Measurements from ENCODE around the gene IL1R1.

- TF ChIP-seq CTCF (IDR thresholded peaks at IDR 0.05; ENCODE audit: low read length) (no peak), EZH2 (IDR thresholded peaks at IDR 0.05; ENCODE audit: borderline replicate concordance, low read length) (no peak)
Measured at GRCh38 chr2:102138331-102138730, 4.2 kb upstream of the IL1R1 start.

Measured in OCI-LY1 (cell line).